ENCODE data around the gene PHYHIPL. TPM values are rescaled to one million over a fixed set of nuclear protein-coding genes. Genes with fewer than 3 reads are reported as not detected.

The PHYHIPL gene
- total RNA-seq, 1 donor from 2014 or later = 0.11 TPM

DNA sequence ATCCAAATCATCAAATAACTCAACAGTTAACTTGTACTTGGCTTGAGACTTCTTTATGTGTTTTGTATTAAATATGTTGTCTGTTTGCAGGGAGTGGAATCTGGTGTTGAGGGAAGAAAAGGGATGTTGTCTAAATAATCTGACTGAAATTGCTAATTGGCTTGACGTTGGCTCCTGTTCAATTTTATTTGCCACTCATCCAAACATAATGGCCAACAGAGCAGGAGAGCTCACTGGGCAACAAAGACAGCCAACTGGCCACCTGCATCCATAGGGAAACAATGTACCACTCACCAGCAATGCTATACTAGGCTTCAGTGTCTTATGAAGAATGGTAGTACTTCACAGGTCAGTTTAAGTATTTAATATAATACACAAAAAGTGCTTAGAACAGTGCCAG, 105.4 kb downstream of the PHYHIPL start:
- DNase-seq = no peak
- Histone ChIP-seq H3K9me3 (replicated peaks) (no peaks in the 10 kb centered on the region), H3K36me3 (peaks cover 3% of the 10 kb centered on the region), H3K27ac (replicated peaks) (no peak overlapping the region), H3K27me3 (ENCODE audit: low read depth) (no peaks in the 10 kb centered on the region), H3K4me3 (no peak overlapping the region), H3K4me1 (peaks cover 12% of the 10 kb centered on the region)
- TF ChIP-seq, protein P1, sequence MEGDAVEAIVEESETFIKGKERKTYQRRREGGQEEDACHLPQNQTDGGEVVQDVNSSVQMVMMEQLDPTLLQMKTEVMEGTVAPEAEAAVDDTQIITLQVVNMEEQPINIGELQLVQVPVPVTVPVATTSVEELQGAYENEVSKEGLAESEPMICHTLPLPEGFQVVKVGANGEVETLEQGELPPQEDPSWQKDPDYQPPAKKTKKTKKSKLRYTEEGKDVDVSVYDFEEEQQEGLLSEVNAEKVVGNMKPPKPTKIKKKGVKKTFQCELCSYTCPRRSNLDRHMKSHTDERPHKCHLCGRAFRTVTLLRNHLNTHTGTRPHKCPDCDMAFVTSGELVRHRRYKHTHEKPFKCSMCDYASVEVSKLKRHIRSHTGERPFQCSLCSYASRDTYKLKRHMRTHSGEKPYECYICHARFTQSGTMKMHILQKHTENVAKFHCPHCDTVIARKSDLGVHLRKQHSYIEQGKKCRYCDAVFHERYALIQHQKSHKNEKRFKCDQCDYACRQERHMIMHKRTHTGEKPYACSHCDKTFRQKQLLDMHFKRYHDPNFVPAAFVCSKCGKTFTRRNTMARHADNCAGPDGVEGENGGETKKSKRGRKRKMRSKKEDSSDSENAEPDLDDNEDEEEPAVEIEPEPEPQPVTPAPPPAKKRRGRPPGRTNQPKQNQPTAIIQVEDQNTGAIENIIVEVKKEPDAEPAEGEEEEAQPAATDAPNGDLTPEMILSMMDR (IDR thresholded peaks at IDR 0.05; ENCODE audit: borderline replicate concordance) = no peak
- intact Hi-C loops (cut with micrococcal nuclease) = no loop called here

DNA sequence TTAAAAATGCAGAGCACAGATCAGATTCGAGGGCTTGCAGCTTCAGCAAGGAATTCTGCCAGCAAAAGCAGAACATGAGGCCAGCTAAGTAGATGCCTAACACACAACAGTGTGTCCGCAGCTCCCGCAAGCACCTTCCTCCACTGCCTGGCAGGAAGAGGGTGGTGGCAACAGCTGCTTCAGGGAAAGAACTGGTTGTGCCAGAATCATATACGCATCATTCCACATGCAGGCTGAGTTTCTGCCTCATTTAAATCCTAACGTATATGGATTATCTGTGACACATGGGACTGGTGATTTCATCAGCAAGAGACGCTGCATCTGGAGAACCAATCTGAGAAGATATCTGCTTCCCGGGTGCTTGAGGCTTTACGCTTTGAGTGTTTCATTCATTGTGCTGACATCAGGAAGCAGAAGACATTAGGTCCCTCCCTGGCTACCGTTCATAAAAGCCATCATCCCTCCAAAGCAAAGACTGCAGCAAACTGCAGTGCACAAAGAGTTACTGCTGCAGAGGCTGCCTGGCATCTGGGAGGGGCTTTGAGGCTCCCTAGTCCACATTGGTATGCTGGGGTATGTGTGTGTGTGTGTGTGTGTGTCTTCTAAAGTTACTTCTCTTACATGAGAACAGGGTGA, 107.1 kb downstream of the PHYHIPL start:
- H3K36me3 ChIP-seq = peaks cover 3% of the 10 kb centered on the region
- no peak for DNase-seq
- no peaks in the 10 kb centered on the region for H3K27me3 ChIP-seq (ENCODE audit: low read depth)
- H3K4me1 ChIP-seq = peaks cover 12% of the 10 kb centered on the region
- H3K27ac ChIP-seq (replicated peaks) = no peak overlapping the region
- TF ChIP-seq, protein P1 (IDR thresholded peaks at IDR 0.05; ENCODE audit: borderline replicate concordance) = no peak
- no peaks in the 10 kb centered on the region for H3K9me3 ChIP-seq (replicated peaks)
- H3K4me3 ChIP-seq = no peak overlapping the region
- intact Hi-C loops (cut with micrococcal nuclease) = no loop called here

DNA sequence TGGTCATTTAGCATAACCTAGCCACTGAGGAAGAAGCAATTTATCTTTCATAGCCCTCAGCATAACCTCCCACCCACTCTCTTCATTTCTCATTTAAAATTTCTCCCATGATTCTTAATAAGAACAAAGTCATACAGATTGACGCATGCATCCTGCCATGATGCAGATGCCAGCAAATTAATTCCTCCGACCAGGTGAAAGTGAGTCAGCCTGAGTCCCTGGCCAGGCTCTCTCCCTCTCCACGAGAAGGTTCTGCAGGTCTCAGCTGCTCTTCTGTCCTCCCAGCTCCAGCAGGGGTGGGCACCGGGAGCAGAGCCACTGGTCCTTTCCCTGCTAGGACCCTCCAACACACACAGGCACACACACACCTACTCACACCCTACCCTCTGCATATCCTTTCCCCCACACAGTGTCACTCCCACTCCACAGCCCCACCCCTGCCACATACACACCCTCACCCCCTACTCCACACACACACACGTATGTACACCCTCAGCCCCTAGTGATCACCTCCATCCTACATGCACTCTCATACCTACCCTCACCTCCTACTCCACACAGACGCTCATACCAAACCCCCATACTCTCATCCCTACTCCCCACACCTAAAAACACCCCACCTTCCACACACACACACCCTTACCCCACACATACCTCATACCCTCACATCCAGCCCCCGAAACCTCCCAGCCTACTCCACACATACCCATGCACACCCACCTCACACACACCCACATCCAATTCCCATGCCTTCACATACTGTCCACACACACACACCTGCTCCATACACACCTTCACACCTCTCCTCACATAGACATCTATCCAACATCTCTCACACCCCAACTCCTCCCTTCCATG, 107.9 kb downstream of the PHYHIPL start:
- TF ChIP-seq, protein P1 (IDR thresholded peaks at IDR 0.05; ENCODE audit: borderline replicate concordance) = no peak
- Histone ChIP-seq H3K36me3 (peaks cover 3% of the 10 kb centered on the region), H3K4me3 (no peak overlapping the region), H3K27ac (replicated peaks) (no peak overlapping the region), H3K9me3 (replicated peaks) (no peaks in the 10 kb centered on the region), H3K27me3 (ENCODE audit: low read depth) (no peaks in the 10 kb centered on the region), H3K4me1 (peaks cover 12% of the 10 kb centered on the region)
- intact Hi-C loops (cut with micrococcal nuclease) = no loop called here
- no peak for DNase-seq

DNA sequence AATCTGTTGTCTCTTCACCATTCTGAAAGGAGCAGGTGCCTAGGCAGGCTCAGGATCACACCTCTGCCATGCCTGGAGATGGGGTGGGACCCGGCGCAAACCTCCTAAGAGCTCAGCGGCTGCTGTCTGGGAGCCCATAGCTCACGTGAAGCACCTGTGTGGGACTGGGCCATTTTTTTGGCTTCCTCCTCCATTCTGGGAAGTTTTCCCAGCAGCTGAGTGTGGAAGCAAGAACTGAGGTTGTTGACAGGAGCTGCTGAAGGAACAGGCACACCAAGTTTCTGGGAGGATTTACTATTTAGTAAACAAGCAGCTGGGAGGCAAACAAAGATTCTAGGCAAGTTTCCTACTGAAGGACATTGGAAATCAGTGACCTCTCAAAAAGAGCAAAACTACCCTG, 108.6 kb downstream of the PHYHIPL start:
- no peak for DNase-seq
- peaks cover 10% of the 10 kb centered on the region for H3K4me1 ChIP-seq
- H3K9me3 ChIP-seq (replicated peaks) = no peaks in the 10 kb centered on the region
- TF ChIP-seq, protein P1 (IDR thresholded peaks at IDR 0.05; ENCODE audit: borderline replicate concordance) = no peak
- intact Hi-C loops (cut with micrococcal nuclease) = no loop called here
- H3K27me3 ChIP-seq (ENCODE audit: low read depth) = no peaks in the 10 kb centered on the region
- H3K27ac ChIP-seq (replicated peaks) = no peak overlapping the region
- H3K36me3 ChIP-seq = peaks cover 3% of the 10 kb centered on the region
- H3K4me3 ChIP-seq = no peak overlapping the region

DNA sequence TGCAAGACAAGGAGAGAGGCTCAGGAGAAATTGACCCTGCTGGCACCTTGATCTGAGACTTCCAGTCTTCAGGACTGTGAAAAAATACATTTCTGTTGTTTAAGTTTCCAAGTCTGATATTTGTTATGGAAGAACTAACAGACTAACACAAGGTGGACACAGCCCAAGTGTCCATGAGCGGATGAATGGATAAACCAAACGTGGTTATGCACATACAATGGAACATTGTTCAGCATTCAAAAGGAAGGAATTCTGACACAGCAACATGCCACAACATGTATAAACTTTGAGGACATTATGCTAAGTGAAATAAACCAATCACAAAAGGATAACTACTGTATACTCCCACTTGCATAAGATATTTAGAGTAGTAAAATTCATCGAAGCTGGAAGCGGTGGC, 109.4 kb downstream of the PHYHIPL start:
- no peaks in the 10 kb centered on the region for H3K27me3 ChIP-seq (ENCODE audit: low read depth)
- intact Hi-C loops (cut with micrococcal nuclease) = no loop called here
- no peak for DNase-seq
- H3K4me3 ChIP-seq = no peak overlapping the region
- H3K27ac ChIP-seq (replicated peaks) = no peak overlapping the region
- H3K9me3 ChIP-seq (replicated peaks) = no peaks in the 10 kb centered on the region
- peaks cover 6% of the 10 kb centered on the region for H3K4me1 ChIP-seq
- TF ChIP-seq, protein P1 (IDR thresholded peaks at IDR 0.05; ENCODE audit: borderline replicate concordance) = no peak
- peaks cover 3% of the 10 kb centered on the region for H3K36me3 ChIP-seq

All from left ventricle myocardium inferior (tissue), 1 donor.